ENCODE results near the gene ADAD1.

The ADAD1 gene

GRCh38 chr4:122456231-122457116, 77.7 kb downstream of the ADAD1 start, which contains the start of gene IL2:
IL2 (minus strand) TSS chr4:122456725; CDS start chr4:122456440, 285 bp downstream.
- DNase-seq (ENCODE audit: low spot score), result no peak

- peak; percentile 85 for DNase-seq (ENCODE audit: low spot score)
Observed at GRCh38 chr4:122458625-122459024, 79.8 kb downstream of the ADAD1 start.

GRCh38 chr4:122469457-122469856, 90.6 kb downstream of the ADAD1 start:
- no peak for DNase-seq (ENCODE audit: low spot score)

DNA sequence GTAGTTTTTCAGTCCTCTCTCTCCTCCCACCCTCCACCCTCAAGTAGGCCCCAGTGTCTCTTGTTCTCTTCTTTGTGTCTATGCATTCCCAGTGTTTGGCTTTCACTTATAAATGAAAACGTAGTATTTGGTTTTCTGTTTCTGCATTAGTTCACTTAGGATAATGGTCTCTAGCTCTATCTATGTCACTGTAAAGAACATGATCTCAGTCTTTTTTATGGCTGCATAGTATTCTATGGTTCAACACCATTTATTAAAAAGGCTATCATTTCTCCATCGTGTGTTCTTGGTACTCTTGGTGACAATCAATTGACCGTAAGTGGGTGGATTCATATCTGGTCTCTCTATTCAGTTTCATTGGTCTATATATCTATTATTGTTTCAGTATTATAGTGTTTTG, 96.4 kb downstream of the ADAD1 start:
- no peak for DNase-seq (ENCODE audit: low spot score)

GRCh38 chr4:122476126-122476525, 97.3 kb downstream of the ADAD1 start:
- no peak for DNase-seq (ENCODE audit: low spot score)

DNA sequence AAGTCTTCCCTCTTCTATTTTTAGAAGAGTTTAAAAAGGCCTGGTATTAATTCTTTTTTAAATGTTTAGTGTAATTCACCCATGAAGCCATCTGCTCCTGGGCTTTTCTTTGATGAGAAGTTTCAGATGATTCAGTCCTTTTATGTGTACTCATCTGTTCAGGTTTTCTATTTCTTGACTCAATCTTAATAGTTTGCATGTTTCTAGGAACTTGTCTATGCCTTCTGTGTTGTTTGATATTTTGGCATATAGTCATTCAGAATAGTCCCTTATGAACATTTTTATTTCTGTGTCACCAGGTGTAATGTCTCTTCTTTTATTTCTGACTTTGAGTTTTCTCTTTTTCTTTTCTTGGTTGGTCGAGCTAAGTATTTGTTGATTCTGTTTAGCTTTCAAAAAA, 97.9 kb downstream of the ADAD1 start:
- no peak for DNase-seq (ENCODE audit: low spot score)

All from RKO (cell line).